T-helper 22 cell (primary cell): ENCODE results near the gene NABP1.
A peak's percentile ranks its signal among the peaks of the same experiment; 100 is the strongest.
"Not testable (repeated sequence)": the region's sequence is repeated elsewhere in the genome, so short reads cannot be mapped to it uniquely, and the experiment has no call there.

Experiments used
- DNase-seq: peaks from one replicate; pipeline ENCODE4 v3.0.0-alpha.2; 2020; ENCODE audit warnings: low read depth

Gene NABP1

GRCh38 chr2:191677646-191678436 lies at the start of gene NABP1:
NABP1 (plus strand) TSS chr2:191678136; CDS start chr2:191678615, 479 bp downstream.
- DNase-seq: peak; percentile 98

- no peak for DNase-seq
These were observed 48.9 kb upstream of the NABP1 start for GRCh38 chr2:191629001-191629453.

GRCh38 chr2:191629976-191630712 lies 47.8 kb upstream of the NABP1 start:
- no peak for DNase-seq

- no peak for DNase-seq
These were observed 46.2 kb upstream of the NABP1 start for GRCh38 chr2:191631754-191632153.

- no peak for DNase-seq
These were observed 45.5 kb upstream of the NABP1 start for GRCh38 chr2:191632426-191632825.

- DNase-seq: no peak
These were observed 43.1 kb upstream of the NABP1 start for GRCh38 chr2:191634791-191635190.

GRCh38 chr2:191635333-191636234 lies 42.4 kb upstream of the NABP1 start:
- DNase-seq: no peak

- DNase-seq: no peak
These were observed 41.7 kb upstream of the NABP1 start for GRCh38 chr2:191636235-191636543.

- no peak for DNase-seq
These were observed 41.4 kb upstream of the NABP1 start for GRCh38 chr2:191636586-191636985.

- no peak for DNase-seq
These were observed 40.5 kb upstream of the NABP1 start for GRCh38 chr2:191637182-191638078.

GRCh38 chr2:191638079-191638801 lies 39.7 kb upstream of the NABP1 start:
- DNase-seq: no peak

GRCh38 chr2:191638802-191639172 lies 39.1 kb upstream of the NABP1 start:
- no peak for DNase-seq

GRCh38 chr2:191641609-191642008 lies 36.3 kb upstream of the NABP1 start:
- no peak for DNase-seq

- no peak for DNase-seq
These were observed 35.4 kb upstream of the NABP1 start for GRCh38 chr2:191642541-191642940.

GRCh38 chr2:191643429-191643828 lies 34.5 kb upstream of the NABP1 start:
- DNase-seq: no peak

- not testable (repeated sequence) for DNase-seq
These were observed 33.3 kb upstream of the NABP1 start for GRCh38 chr2:191644613-191645012.

- DNase-seq: no peak
These were observed 32.9 kb upstream of the NABP1 start for GRCh38 chr2:191645032-191645431.

- no peak for DNase-seq
These were observed 32.3 kb upstream of the NABP1 start for GRCh38 chr2:191645434-191646162.

GRCh38 chr2:191646163-191646902 lies 31.6 kb upstream of the NABP1 start:
- no peak for DNase-seq
